HepG2 (cell line): ENCODE results near the gene OTX1. TPM values are rescaled to one million over a fixed set of nuclear protein-coding genes. Genes with fewer than 3 reads are reported as not detected.

ENCODE experiments used
- TP53 ChIP-seq: sonication (generic); formaldehyde crosslinking; conservative IDR thresholded peaks from 2 replicates; pipeline ENCODE4 v1.4.0; 2020; ENCODE audit warnings: missing genetic modification reagents
- ZNF33A ChIP-seq: sonication (generic); formaldehyde crosslinking; IDR thresholded peaks from 2 replicates; pipeline ENCODE4 v1.5.1; 2020; ENCODE audit warnings: missing genetic modification reagents, mild to moderate bottlenecking, moderate library complexity, borderline replicate concordance
- ZNF33B ChIP-seq: sonication (generic); formaldehyde crosslinking; IDR thresholded peaks from 2 replicates; pipeline ENCODE4 v1.5.1; 2020; ENCODE audit warnings: mild to moderate bottlenecking, missing genetic modification reagents
- polyA plus RNA-seq, 8 experiments: library from polyadenylated mRNA; depleted of rRNA in 3 of 8; stranded (reverse) in 7 of 8; unstranded in 1 of 8; fragments of >200 nt; fragmentation: Illumina TruSeq in 4 of 8; extraction: Trizol in 4 of 8; gene quantifications; 2 replicates each; pipeline versions ENCODE4 v1.2.1 to v1.2.3, GENCODE V29; 2011 to 2016; ENCODE audit warnings: low read depth in 4 of 8, missing spikeins in 1 of 8, mixed read lengths in 1 of 8; ENCODE audit not compliant: insufficient read depth in 1 of 8
- total RNA-seq, 5 experiments: library from RNA; depleted of rRNA; stranded (reverse); fragments of >200 nt; fragmentation: Illumina TruSeq; extraction: Trizol; gene quantifications; 2 replicates each; pipeline ENCODE4 v1.2.3, GENCODE V29; 2016; ENCODE audit warnings: low read depth in 1 of 5
- TF ChIP-seq, protein P1 (sequence below): sonication (generic); formaldehyde crosslinking; IDR thresholded peaks from 2 replicates; pipeline ENCODE4 v1.5.0; 2020; ENCODE audit warnings: missing genetic modification reagents
- TF ChIP-seq, protein P2 (sequence below): sonication (generic); formaldehyde crosslinking; IDR thresholded peaks from 2 replicates; pipeline ENCODE4 v1.4.0; 2020; ENCODE audit warnings: mild to moderate bottlenecking, missing genetic modification reagents

The OTX1 gene
- total and polyA plus RNA-seq, 2 of the 13 experiments (the other 11 are each of a cell fraction or from before 2014, with no cell fraction given), result 1.0 to 5.0 TPM

DNA sequence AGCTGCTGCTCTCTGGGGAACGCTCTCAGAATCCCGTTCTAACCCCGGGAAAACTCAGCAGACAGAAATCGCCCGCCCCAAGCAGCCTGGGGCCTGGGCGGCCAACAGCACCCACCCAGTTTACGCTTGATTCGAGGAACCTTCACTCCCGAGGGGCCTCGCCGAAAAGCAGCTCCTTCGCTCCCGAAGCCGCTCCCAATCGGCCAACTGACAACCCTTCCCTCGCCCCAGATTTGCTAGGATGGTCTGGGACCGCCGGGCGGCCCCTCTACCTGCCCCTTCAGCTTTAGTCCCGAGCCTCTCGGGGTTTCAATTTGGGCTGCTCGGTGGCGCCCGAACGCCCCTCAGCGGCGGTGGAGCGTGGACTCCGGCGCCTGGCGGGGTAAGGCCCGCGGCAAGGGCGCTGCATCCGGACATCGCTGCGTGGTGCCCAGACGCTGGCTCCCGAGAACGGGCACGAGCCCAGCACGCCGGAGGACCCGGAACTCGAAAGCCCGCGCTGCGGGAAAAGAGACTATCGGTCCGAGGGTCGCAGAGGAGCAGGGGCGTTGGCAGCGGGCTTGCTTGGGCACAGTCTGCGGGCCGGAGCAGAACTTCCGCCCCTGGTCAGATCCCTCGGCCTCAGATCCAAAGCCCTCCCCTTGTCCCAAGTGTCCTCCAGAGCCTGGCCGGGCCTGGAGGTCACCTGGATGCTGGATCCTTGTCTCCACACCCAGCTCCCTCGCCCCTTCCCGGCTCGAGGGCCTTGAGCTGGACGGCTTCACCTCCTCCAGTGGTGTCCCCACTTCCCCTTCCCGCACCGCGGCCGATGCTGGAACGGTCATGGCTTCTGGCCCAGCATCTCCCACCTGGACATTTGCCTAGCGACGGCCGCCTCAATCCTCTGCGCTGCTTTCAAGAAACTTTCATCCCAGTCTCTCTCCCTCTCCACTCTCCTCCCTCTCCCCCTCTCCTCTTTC, 3.0 kb upstream of the OTX1 start (continued):
- TF ChIP-seq, protein P1, sequence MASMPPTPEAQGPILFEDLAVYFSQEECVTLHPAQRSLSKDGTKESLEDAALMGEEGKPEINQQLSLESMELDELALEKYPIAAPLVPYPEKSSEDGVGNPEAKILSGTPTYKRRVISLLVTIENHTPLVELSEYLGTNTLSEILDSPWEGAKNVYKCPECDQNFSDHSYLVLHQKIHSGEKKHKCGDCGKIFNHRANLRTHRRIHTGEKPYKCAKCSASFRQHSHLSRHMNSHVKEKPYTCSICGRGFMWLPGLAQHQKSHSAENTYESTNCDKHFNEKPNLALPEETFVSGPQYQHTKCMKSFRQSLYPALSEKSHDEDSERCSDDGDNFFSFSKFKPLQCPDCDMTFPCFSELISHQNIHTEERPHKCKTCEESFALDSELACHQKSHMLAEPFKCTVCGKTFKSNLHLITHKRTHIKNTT (CRISPR knock-in tag), result no peak
- TF ChIP-seq ZNF33A (no peak), ZNF33B (CRISPR knock-in tag) (no peak), TP53 (no peak)
- TF ChIP-seq, protein P2, sequence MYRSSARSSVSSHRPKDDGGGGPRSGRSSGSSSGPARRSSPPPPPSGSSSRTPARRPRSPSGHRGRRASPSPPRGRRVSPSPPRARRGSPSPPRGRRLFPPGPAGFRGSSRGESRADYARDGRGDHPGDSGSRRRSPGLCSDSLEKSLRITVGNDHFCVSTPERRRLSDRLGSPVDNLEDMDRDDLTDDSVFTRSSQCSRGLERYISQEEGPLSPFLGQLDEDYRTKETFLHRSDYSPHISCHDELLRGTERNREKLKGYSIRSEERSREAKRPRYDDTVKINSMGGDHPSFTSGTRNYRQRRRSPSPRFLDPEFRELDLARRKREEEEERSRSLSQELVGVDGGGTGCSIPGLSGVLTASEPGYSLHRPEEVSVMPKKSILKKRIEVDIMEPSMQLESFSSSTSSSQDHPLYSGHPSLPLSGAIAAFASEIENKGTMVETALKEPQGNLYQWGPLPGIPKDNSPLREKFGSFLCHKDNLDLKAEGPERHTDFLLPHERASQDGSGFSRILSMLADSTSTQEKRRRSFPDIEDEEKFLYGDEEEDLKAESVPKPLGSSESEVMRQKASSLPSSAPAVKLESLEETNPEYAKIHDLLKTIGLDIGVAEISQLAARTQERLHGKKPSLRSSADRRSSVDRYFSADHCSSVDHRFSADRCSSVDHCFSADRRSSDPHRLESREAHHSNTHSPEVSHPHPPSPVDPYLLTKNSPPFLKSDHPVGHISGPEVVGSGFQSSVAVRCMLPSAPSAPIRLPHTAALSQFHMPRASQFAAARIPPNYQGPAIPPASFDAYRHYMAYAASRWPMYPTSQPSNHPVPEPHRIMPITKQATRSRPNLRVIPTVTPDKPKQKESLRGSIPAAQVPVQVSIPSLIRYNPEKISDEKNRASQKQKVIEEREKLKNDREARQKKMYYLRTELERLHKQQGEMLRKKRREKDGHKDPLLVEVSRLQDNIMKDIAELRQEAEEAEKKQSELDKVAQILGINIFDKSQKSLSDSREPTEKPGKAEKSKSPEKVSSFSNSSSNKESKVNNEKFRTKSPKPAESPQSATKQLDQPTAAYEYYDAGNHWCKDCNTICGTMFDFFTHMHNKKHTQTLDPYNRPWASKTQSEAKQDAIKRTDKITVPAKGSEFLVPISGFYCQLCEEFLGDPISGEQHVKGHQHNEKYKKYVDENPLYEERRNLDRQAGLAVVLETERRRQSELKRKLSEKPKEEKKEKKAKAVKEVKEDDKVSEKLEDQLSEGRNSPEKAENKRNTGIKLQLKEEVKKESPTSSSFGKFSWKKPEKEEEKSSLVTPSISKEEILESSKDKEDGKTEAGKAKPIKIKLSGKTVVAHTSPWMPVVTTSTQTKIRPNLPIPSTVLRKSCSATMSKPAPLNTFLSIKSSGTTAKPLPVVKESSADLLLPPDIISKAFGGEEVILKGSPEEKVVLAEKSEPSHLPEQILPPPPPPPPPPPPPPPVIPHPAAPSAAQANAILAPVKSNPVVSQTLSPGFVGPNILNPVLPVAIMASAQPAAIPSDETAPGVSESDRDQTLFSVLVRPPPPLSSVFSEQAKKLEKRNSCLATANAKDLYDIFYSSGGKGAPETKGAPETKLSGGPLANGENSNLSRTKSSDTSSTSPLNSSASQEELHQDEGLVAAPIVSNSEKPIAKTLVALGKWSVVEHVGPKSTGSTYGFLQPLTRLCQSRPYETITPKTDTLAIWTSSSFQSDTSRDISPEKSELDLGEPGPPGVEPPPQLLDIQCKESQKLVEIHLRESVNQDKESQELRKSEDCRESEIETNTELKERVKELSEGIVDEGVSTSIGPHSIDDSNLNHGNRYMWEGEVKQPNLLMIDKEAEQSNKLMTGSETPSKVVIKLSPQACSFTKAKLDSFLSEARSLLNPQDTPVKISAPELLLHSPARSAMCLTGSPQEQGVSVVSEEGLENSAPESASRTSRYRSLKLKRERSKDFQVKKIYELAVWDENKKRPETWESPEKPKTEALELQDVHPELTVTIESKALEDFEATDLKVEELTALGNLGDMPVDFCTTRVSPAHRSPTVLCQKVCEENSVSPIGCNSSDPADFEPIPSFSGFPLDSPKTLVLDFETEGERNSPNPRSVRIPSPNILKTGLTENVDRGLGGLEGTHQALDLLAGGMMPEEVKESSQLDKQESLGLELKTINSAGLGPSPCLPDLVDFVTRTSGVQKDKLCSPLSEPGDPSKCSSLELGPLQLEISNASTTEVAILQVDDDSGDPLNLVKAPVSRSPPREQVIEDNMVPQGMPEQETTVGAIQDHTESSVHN (CRISPR knock-in tag), result no peak
